GM19099 (cell line): ENCODE measurements around the gene ZBTB39.

Source experiments
- POLR2A ChIP-seq: IDR thresholded peaks from 3 replicates; pipeline ENCODE4 v1.6.1; 2011; ENCODE audit warnings: low read depth; ENCODE audit not compliant: insufficient read length; ENCODE audit errors: extremely low read depth

The ZBTB39 gene

GRCh38 chr12:56991319-56992246 lies 14.8 kb downstream of the ZBTB39 start:
- TF ChIP-seq POLR2A: no peak

GRCh38 chr12:56990648-56991318 lies 15.6 kb downstream of the ZBTB39 start:
- no peak for TF ChIP-seq POLR2A

GRCh38 chr12:56989861-56990610 lies 16.3 kb downstream of the ZBTB39 start:
- TF ChIP-seq POLR2A: no peak

GRCh38 chr12:56988207-56988739 lies 18.1 kb downstream of the ZBTB39 start:
- TF ChIP-seq POLR2A: no peak

GRCh38 chr12:56987551-56988053 lies 18.7 kb downstream of the ZBTB39 start:
- no peak for TF ChIP-seq POLR2A

GRCh38 chr12:56987011-56987410 lies 19.3 kb downstream of the ZBTB39 start:
- TF ChIP-seq POLR2A: no peak

- TF ChIP-seq POLR2A: no peak
These were observed 23.0 kb downstream of the ZBTB39 start for GRCh38 chr12:56983386-56983785.

- no peak for TF ChIP-seq POLR2A
These were observed 25.3 kb downstream of the ZBTB39 start for GRCh38 chr12:56980941-56981530.

- TF ChIP-seq POLR2A: no peak
These were observed 26.1 kb downstream of the ZBTB39 start for GRCh38 chr12:56980268-56980667.

GRCh38 chr12:56979628-56980027 lies 26.7 kb downstream of the ZBTB39 start:
- no peak for TF ChIP-seq POLR2A

GRCh38 chr12:56978397-56979138 lies 27.8 kb downstream of the ZBTB39 start:
- TF ChIP-seq POLR2A: no peak

- no peak for TF ChIP-seq POLR2A
These were observed 47.9 kb downstream of the ZBTB39 start for GRCh38 chr12:56958422-56958821.

- no peak for TF ChIP-seq POLR2A
These were observed 48.9 kb downstream of the ZBTB39 start, which contains the start of gene RDH16 for GRCh38 chr12:56957229-56958052. RDH16 (minus strand) TSS chr12:56957608; CDS start chr12:56957462, 146 bp downstream.
